Nephron (organoid): ENCODE results near the gene OSBPL5.

Experiments
- H3K27ac Mint-ChIP-seq, 3 experiments: 2 replicates each; pipeline ENCODE4 v1.8.0; 2020; ENCODE audit warnings: mixed read lengths in 3 of 3, mild to moderate bottlenecking in 2 of 3, moderate library complexity in 1 of 3
- H3K27me3 Mint-ChIP-seq: 2 replicates; pipeline ENCODE4 v1.8.0; 2021; ENCODE audit warnings: low read depth, mild to moderate bottlenecking, moderate library complexity, mixed read lengths
- H3K36me3 Mint-ChIP-seq: 2 replicates; pipeline ENCODE4 v1.8.0; 2020; ENCODE audit warnings: low read depth, mixed read lengths
- H3K4me1 Mint-ChIP-seq: 2 replicates; pipeline ENCODE4 v1.8.0; 2020; ENCODE audit warnings: mixed read lengths
- H3K4me3 Mint-ChIP-seq, 3 experiments: 2 replicates each; pipeline ENCODE4 v1.8.0; 2020; ENCODE audit warnings: mild to moderate bottlenecking in 3 of 3, mixed read lengths in 3 of 3, moderate library complexity in 2 of 3
- H3K9me3 Mint-ChIP-seq: 2 replicates; pipeline ENCODE4 v1.8.0; 2020; ENCODE audit warnings: mixed read lengths
- TF ChIP-seq, protein P1 (sequence below), 3 experiments: fragments of 200-600 bp; sonication (generic); IDR thresholded peaks; one replicate each; pipeline ENCODE4 v1.5.0; 2021; ENCODE audit warnings: antibody characterized with exemption in 3 of 3; ENCODE audit not compliant: unreplicated experiment in 3 of 3

The OSBPL5 gene

GRCh38 chr11:3103076-3103475 lies 62.0 kb downstream of the OSBPL5 start:
- TF ChIP-seq, protein P1, sequence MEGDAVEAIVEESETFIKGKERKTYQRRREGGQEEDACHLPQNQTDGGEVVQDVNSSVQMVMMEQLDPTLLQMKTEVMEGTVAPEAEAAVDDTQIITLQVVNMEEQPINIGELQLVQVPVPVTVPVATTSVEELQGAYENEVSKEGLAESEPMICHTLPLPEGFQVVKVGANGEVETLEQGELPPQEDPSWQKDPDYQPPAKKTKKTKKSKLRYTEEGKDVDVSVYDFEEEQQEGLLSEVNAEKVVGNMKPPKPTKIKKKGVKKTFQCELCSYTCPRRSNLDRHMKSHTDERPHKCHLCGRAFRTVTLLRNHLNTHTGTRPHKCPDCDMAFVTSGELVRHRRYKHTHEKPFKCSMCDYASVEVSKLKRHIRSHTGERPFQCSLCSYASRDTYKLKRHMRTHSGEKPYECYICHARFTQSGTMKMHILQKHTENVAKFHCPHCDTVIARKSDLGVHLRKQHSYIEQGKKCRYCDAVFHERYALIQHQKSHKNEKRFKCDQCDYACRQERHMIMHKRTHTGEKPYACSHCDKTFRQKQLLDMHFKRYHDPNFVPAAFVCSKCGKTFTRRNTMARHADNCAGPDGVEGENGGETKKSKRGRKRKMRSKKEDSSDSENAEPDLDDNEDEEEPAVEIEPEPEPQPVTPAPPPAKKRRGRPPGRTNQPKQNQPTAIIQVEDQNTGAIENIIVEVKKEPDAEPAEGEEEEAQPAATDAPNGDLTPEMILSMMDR (IDR thresholded peaks at IDR 0.05; ENCODE audit: unreplicated experiment in 3 of 3): no peak
- peaks cover 11% of the 10 kb centered on the region for H3K36me3 Mint-ChIP-seq

DNA sequence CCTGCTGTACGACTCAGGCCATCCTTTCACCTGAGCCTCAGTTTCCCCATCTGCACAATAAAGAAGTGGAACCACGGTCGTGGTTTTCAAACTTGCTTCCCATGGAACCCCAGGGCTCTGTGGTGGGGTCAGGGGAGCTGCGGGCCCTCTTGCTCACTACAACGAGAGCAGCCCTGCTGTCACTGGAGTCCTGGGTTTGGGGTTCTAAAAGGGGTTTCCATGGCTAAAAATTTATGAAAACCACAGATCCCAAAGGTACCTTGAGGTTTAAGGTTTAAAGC lies 62.5 kb downstream of the OSBPL5 start:
- no peak overlapping the region for H3K4me3 Mint-ChIP-seq
- H3K9me3 Mint-ChIP-seq: no peaks in the 10 kb centered on the region
- H3K4me1 Mint-ChIP-seq: no peaks in the 10 kb centered on the region
- peaks cover 15% of the 10 kb centered on the region for H3K36me3 Mint-ChIP-seq
- H3K27ac Mint-ChIP-seq: no peak overlapping the region
- peaks cover 3% of the 10 kb centered on the region for H3K27me3 Mint-ChIP-seq
- TF ChIP-seq, protein P1 (IDR thresholded peaks at IDR 0.05; ENCODE audit: unreplicated experiment in 3 of 3): no peak

More at GRCh38 chr11:3103076-3103475, 62.0 kb downstream of the OSBPL5 start:
- H3K27ac Mint-ChIP-seq: no peak overlapping the region
- H3K4me1 Mint-ChIP-seq: no peaks in the 10 kb centered on the region
- no peak overlapping the region for H3K4me3 Mint-ChIP-seq
- H3K9me3 Mint-ChIP-seq: no peaks in the 10 kb centered on the region
- H3K27me3 Mint-ChIP-seq: peaks cover 3% of the 10 kb centered on the region

GRCh38 chr11:3101921-3102640 lies 63.0 kb downstream of the OSBPL5 start:
- Mint-ChIP-seq H3K27me3 (peaks cover 3% of the 10 kb centered on the region), H3K4me3 (no peak overlapping the region), H3K9me3 (no peaks in the 10 kb centered on the region), H3K36me3 (peaks cover 19% of the 10 kb centered on the region), H3K27ac (no peak overlapping the region), H3K4me1 (no peaks in the 10 kb centered on the region)
- TF ChIP-seq, protein P1 (IDR thresholded peaks at IDR 0.05; ENCODE audit: unreplicated experiment in 3 of 3): no peak

DNA sequence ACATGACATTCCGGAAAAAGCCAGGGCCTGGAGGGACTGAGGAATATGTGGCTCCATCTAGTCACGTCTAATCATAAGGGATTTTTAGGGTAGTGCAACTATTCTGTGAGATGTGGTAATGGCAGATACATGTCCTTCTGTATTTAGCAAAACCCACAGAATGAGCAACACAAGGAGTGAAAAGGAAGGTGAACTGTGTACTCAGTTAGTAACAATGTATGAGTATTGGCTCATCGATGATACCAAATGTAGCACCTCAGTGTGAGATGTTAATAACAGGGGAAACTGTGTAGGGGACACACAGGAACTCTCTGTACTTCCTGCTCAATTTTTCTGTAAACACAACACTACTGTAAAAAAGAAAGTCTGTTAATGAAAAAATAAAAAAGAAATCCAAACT lies 65.9 kb downstream of the OSBPL5 start:
- H3K9me3 Mint-ChIP-seq: no peaks in the 10 kb centered on the region
- peaks cover 38% of the 10 kb centered on the region for H3K36me3 Mint-ChIP-seq
- peaks cover 3% of the 10 kb centered on the region for H3K27me3 Mint-ChIP-seq
- H3K4me3 Mint-ChIP-seq: no peak overlapping the region
- H3K27ac Mint-ChIP-seq: no peak overlapping the region
- TF ChIP-seq, protein P1 (IDR thresholded peaks at IDR 0.05; ENCODE audit: unreplicated experiment in 3 of 3): no peak
- no peaks in the 10 kb centered on the region for H3K4me1 Mint-ChIP-seq

DNA sequence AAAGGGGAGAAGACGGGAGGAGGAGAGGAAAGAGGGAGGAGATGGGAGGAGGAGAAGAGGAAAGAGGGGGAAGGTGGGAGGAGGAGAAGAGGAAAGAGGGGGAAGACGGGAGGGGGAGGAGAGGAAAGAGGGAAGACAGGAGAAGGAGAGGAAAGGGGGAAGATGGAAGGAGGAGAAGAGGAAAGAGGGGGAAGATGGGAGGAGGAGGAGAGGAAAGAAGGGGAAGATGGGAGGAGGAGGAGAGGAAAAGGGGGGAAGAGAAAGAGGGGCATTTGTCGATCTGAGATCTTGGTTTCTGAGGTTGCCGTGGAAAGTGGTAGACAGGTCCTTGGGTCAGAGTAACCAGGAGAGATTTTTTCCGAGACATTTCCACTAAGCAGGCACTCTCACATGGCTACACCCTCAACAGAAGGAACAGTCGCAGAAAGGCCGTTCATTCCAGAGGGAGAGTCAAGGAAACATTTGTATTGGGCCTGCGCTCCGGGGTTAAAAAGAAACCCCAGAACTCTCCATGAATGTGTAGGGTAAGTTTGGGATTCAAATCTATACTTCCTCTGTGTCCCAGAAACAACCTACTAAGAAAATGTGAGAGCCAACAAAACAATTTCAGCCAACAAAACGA lies 68.1 kb downstream of the OSBPL5 start:
- TF ChIP-seq, protein P1 (IDR thresholded peaks at IDR 0.05; ENCODE audit: unreplicated experiment in 3 of 3): no peak
- peaks cover 38% of the 10 kb centered on the region for H3K36me3 Mint-ChIP-seq

More for the DNA sequence above, 68.1 kb downstream of the OSBPL5 start:
- no peaks in the 10 kb centered on the region for H3K9me3 Mint-ChIP-seq
- no peak overlapping the region for H3K27ac Mint-ChIP-seq
- H3K4me3 Mint-ChIP-seq: no peak overlapping the region
- peaks cover 3% of the 10 kb centered on the region for H3K27me3 Mint-ChIP-seq
- H3K4me1 Mint-ChIP-seq: no peaks in the 10 kb centered on the region
